Thoracic aorta (tissue), 2 donors: ENCODE measurements around the gene RECQL5. TPM values are rescaled to one million over a fixed set of nuclear protein-coding genes. Genes with fewer than 3 reads are reported as not detected.

ENCODE experiments used
- ATAC-seq: fragments of 150-250 bp; one replicate; pipeline ENCODE4 v1.8.0; 2017; ENCODE audit warnings: low read depth; ENCODE audit not compliant: insufficient number of reproducible peaks, low FRiP score
- DNase-seq: peaks from one replicate; pipeline ENCODE4 v3.0.0-alpha.2; 2020; ENCODE audit warnings: low spot score
- H3K27ac ChIP-seq, 2 donors: fragments of 200-600 bp; sonication (generic); 1 replicate in 1 of 2; 2 replicates in 1 of 2; pipeline ENCODE4 v1.5.1; 2016; ENCODE audit warnings: mild to moderate bottlenecking in 2 of 2, moderate library complexity in 2 of 2
- H3K27me3 ChIP-seq: fragments of 200-600 bp; sonication (generic); replicated peaks from 2 replicates; pipeline ENCODE4 v1.6.0; 2016; ENCODE audit warnings: mild to moderate bottlenecking; ENCODE audit not compliant: insufficient read depth
- H3K36me3 ChIP-seq: fragments of 200-600 bp; sonication (generic); one replicate; pipeline ENCODE4 v1.5.1; 2016
- H3K4me1 ChIP-seq, 2 donors: fragments of 200-600 bp; sonication (generic); 1 replicate in 1 of 2; 2 replicates in 1 of 2; pipeline versions ENCODE4 v1.5.1 to v1.6.0; 2016; ENCODE audit warnings: low read depth in 2 of 2, mild to moderate bottlenecking in 1 of 2; ENCODE audit not compliant: control insufficient read depth in 1 of 2
- H3K4me3 ChIP-seq: fragments of 200-600 bp; sonication (generic); 2 replicates; pipeline ENCODE4 v1.5.1; 2016; ENCODE audit warnings: mild to moderate bottlenecking
- H3K9me3 ChIP-seq: fragments of 200-600 bp; sonication (generic); 2 replicates; pipeline ENCODE4 v1.5.1; 2016
- CTCF ChIP-seq: fragments of 200-600 bp; sonication (generic); IDR thresholded peaks from one replicate; pipeline ENCODE4 v1.5.1; 2019; ENCODE audit warnings: antibody characterized with exemption
- total RNA-seq, 2 donors: library from RNA; depleted of rRNA; stranded (reverse); fragments of >200 nt; gene quantifications; one replicate each; pipeline versions ENCODE4 v1.1.0 to v1.2.3, GENCODE V29; 2016

RECQL5 gene
- total RNA-seq, 2 donors from 2014 or later = 12.6 to 29.9 TPM

GRCh38 chr17:75704963-75705875, 38.3 kb upstream of the RECQL5 start:
- no peak overlapping the region for H3K27ac ChIP-seq
- no peak overlapping the region for H3K4me3 ChIP-seq
- no peaks in the 10 kb centered on the region for H3K27me3 ChIP-seq
- peaks cover 71% of the 10 kb centered on the region for H3K36me3 ChIP-seq
- no peak for ATAC-seq
- no peak for DNase-seq
- no peaks in the 10 kb centered on the region for H3K9me3 ChIP-seq
- H3K4me1 ChIP-seq = no peaks in the 10 kb centered on the region
- no peak for TF ChIP-seq CTCF

- H3K27ac ChIP-seq = no peak overlapping the region
- no peaks in the 10 kb centered on the region for H3K27me3 ChIP-seq
- no peak for ATAC-seq
- no peak overlapping the region for H3K4me3 ChIP-seq
- peaks cover 82% of the 10 kb centered on the region for H3K36me3 ChIP-seq
- no peak for DNase-seq
- H3K9me3 ChIP-seq = no peaks in the 10 kb centered on the region
- TF ChIP-seq CTCF = no peak
- no peaks in the 10 kb centered on the region for H3K4me1 ChIP-seq
These were observed 36.6 kb upstream of the RECQL5 start for GRCh38 chr17:75703591-75703990.

- Histone ChIP-seq H3K4me1 (no peaks in the 10 kb centered on the region), H3K27ac (no peak overlapping the region), H3K36me3 (peaks cover 83% of the 10 kb centered on the region), H3K4me3 (no peak overlapping the region), H3K9me3 (no peaks in the 10 kb centered on the region), H3K27me3 (no peaks in the 10 kb centered on the region)
- DNase-seq (no peak), ATAC-seq (no peak)
- no peak for TF ChIP-seq CTCF
These were observed 36.2 kb upstream of the RECQL5 start for GRCh38 chr17:75703191-75703590.

GRCh38 chr17:75701288-75701687, 34.3 kb upstream of the RECQL5 start:
- Histone ChIP-seq H3K27me3 (no peaks in the 10 kb centered on the region), H3K36me3 (peaks cover 75% of the 10 kb centered on the region), H3K4me1 (no peaks in the 10 kb centered on the region), H3K4me3 (no peak overlapping the region), H3K9me3 (no peaks in the 10 kb centered on the region), H3K27ac (no peak overlapping the region)
- no peak for TF ChIP-seq CTCF
- ATAC-seq = no peak
- no peak for DNase-seq

- ATAC-seq = no peak
- no peak for DNase-seq
- H3K27ac ChIP-seq = no peak overlapping the region
- no peaks in the 10 kb centered on the region for H3K9me3 ChIP-seq
- peaks cover 3 to 10% of the 10 kb centered on the region in 2 donors for H3K4me1 ChIP-seq
- H3K4me3 ChIP-seq = no peak overlapping the region
- no peak for TF ChIP-seq CTCF
- no peaks in the 10 kb centered on the region for H3K27me3 ChIP-seq
- peaks cover 57% of the 10 kb centered on the region for H3K36me3 ChIP-seq
These were observed 31.7 kb upstream of the RECQL5 start for GRCh38 chr17:75698659-75699058.
